Chondrocyte (in vitro differentiated cells): ENCODE measurements around the gene CNDP1. TPM values are rescaled to one million over a fixed set of nuclear protein-coding genes. Genes with fewer than 3 reads are reported as not detected.

Experiments used
- DNase-seq: peaks from one replicate; pipeline ENCODE4 v3.0.0; 2021; ENCODE audit warnings: mixed read lengths, low spot score
- H3K27ac Mint-ChIP-seq: one replicate; pipeline ENCODE4 v1.8.0; 2021; ENCODE audit warnings: mild to moderate bottlenecking, moderate library complexity, mixed read lengths; ENCODE audit not compliant: unreplicated experiment
- H3K27me3 Mint-ChIP-seq: 2 replicates; pipeline ENCODE4 v1.8.0; 2021; ENCODE audit warnings: low read depth, mixed read lengths
- H3K36me3 Mint-ChIP-seq: 2 replicates; pipeline ENCODE4 v1.8.0; 2021; ENCODE audit warnings: low read depth, mixed read lengths
- H3K4me1 Mint-ChIP-seq: 2 replicates; pipeline ENCODE4 v1.8.0; 2021; ENCODE audit warnings: low read depth, mild to moderate bottlenecking, mixed read lengths
- H3K4me3 Mint-ChIP-seq: one replicate; pipeline ENCODE4 v1.8.0; 2021; ENCODE audit warnings: mild to moderate bottlenecking, moderate library complexity, mixed read lengths; ENCODE audit not compliant: unreplicated experiment
- H3K9me3 Mint-ChIP-seq: 2 replicates; pipeline ENCODE4 v1.8.0; 2021; ENCODE audit warnings: low read depth, mixed read lengths
- CTCF ChIP-seq: fragments of 200-600 bp; sonication (generic); IDR thresholded peaks from 2 replicates; pipeline ENCODE4 v1.5.0; 2021; ENCODE audit warnings: antibody characterized with exemption, mild to moderate bottlenecking, moderate library complexity
- total RNA-seq: library from RNA; stranded (reverse); gene quantifications from 3 replicates; pipeline ENCODE4 v1.2.1, GENCODE V29; 2021

The CNDP1 gene
- total RNA-seq, 1 donor from 2014 or later, result 0.22 TPM

DNA sequence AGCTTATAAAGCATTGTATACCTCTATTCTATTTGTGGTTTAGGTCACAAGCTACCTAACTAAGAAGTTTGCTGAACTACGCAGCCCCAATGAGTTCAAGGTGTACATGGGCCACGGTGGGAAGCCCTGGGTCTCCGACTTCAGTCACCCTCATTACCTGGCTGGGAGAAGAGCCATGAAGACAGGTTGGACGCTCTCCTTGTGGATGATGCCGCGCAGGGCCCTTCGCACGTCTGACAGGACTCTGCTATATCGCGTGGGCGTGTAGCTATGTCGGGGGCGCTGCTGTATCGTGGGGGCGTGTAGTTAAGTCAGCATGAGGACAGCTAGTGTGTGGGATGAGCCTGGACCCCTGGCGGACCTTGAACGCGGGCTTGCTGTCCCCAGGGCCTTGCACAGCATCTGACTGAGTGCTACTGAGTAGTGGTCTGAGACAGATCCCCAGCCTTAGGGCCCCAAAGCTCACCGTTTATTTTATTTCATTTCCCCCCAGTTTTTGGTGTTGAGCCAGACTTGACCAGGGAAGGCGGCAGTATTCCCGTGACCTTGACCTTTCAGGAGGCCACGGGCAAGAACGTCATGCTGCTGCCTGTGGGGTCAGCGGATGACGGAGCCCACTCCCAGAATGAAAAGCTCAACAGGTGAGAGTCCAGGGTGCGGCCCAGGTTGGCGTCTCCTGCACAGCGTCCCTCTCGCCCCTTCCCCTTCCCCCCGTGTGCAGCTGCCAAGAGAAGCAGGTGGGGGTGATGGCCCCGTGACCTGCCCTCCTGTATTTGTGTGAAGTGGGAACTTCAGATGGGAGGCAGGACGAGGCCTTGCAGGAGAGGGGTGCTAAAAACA lies 15.6 kb upstream of the CNDP1 start:
- peaks cover 38% of the 10 kb centered on the region for H3K36me3 Mint-ChIP-seq
- H3K4me3 Mint-ChIP-seq, result no peak overlapping the region
- H3K27me3 Mint-ChIP-seq, result no peaks in the 10 kb centered on the region
- no peak for TF ChIP-seq CTCF
- no peaks in the 10 kb centered on the region for H3K9me3 Mint-ChIP-seq
- DNase-seq, result no peak
- H3K27ac Mint-ChIP-seq, result no peak overlapping the region
- H3K4me1 Mint-ChIP-seq, result no peaks in the 10 kb centered on the region

DNA sequence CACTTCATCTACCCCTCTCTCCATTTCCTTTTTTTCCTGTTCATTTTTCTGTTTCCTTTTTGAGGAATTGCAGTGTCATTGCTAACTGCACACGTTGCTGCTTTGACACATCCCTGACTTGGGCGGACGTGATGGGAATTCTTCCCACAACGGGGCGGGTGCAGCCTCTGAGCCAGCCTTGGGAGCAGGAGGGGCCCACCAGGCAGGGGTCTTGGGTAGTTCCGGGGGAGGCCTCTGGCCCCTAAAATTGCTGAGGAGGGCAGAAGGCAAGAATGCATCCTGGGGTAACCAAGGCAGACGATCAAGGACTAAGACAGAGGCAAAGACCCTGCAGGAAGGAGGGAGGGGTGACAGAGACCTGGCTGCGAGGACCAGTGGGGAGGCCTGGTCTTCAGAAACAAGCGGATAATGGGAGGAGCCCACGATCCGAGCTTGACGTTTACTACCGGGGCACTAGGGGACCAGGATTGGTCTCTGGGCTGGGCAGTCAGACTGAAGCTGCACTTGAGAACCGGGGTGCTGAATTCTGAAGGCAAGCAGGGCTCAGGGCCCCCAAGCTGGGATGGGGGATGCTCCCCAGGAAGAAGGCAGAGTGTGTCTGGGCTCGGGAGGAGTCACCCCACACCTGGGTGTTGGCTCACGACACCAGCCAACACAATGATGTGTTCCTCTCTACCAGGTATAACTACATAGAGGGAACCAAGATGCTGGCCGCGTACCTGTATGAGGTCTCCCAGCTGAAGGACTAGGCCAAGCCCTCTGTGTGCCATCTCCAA lies 14.8 kb upstream of the CNDP1 start:
- no peak for DNase-seq
- Mint-ChIP-seq H3K4me3 (no peak overlapping the region), H3K27ac (no peak overlapping the region), H3K9me3 (no peaks in the 10 kb centered on the region), H3K27me3 (no peaks in the 10 kb centered on the region), H3K4me1 (no peaks in the 10 kb centered on the region), H3K36me3 (peaks cover 38% of the 10 kb centered on the region)
- no peak for TF ChIP-seq CTCF

DNA sequence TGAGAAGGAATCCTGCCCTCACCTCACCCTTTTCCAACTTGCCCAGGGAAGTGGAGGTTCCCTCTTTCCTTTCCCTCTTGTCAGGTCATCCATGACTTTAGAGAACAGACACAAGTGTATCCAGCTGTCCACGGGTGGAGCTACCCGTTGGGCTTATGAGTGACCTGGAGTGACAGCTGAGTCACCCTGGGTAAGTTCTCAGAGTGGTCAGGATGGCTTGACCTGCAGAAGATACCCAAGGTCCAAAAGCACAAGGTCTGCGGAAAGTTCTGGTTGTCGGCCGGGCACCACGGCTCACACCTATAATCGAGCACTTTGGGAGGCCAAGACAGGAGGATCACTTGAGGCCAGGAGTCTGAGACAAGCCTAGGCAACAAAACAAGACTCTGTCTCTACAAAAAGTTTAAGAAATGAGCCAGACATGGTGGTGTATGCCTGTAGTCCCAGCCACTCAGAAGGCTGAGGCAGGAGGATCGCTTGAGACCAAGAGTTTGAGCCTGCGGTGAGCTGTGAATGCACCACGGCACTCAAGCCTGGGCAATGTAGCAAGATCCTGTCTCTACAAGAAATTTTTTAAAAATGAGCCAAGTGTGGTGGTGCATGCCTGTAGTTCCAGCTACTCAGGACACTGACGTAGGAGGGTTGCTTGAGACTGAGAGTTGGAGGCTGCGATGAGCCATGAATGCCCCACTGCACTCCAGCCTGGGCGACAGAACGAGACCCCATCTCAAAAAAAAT lies 14.0 kb upstream of the CNDP1 start:
- DNase-seq, result no peak
- H3K9me3 Mint-ChIP-seq, result no peaks in the 10 kb centered on the region
- H3K36me3 Mint-ChIP-seq, result peaks cover 36% of the 10 kb centered on the region
- H3K27me3 Mint-ChIP-seq, result no peaks in the 10 kb centered on the region
- H3K4me1 Mint-ChIP-seq, result no peaks in the 10 kb centered on the region
- no peak overlapping the region for H3K27ac Mint-ChIP-seq
- H3K4me3 Mint-ChIP-seq, result no peak overlapping the region
- no peak for TF ChIP-seq CTCF

DNA sequence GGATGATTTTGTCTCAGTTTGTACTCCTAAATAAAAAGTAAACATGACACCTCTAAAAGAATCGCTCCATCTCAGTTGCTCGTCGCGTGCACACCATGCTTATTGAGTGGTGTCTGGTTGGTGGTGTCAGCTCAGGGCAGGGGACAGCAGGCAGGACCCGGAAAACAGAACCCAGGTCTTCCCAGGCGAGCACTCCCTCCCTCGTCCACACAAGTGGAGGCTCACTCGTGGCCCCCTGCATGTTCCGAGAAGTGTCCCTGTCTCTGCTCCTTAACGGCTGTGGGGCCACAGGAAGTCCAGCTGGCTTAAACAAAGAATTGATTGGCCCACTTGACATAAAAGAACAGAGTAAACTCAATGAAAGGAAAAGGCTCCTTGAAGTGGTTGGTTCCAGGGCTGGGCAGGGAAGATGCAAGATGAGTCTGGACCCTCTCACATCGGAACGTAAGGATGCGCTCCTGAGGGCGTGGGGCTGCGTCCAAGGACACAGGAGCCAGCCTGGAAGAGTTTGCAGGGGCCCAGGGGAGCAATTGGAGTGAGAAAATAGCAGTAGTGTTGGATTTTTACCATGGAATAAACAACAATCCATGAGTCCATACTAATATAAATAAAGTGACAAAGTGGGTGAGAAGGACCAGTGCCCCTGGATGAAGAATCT lies 13.1 kb upstream of the CNDP1 start:
- no peak overlapping the region for H3K4me3 Mint-ChIP-seq
- H3K4me1 Mint-ChIP-seq, result no peaks in the 10 kb centered on the region
- H3K27ac Mint-ChIP-seq, result no peak overlapping the region
- peaks cover 33% of the 10 kb centered on the region for H3K36me3 Mint-ChIP-seq
- no peaks in the 10 kb centered on the region for H3K27me3 Mint-ChIP-seq
- no peaks in the 10 kb centered on the region for H3K9me3 Mint-ChIP-seq
- no peak for TF ChIP-seq CTCF
- DNase-seq, result no peak
